ENCODE measurements around the gene TAF4.

DNA sequence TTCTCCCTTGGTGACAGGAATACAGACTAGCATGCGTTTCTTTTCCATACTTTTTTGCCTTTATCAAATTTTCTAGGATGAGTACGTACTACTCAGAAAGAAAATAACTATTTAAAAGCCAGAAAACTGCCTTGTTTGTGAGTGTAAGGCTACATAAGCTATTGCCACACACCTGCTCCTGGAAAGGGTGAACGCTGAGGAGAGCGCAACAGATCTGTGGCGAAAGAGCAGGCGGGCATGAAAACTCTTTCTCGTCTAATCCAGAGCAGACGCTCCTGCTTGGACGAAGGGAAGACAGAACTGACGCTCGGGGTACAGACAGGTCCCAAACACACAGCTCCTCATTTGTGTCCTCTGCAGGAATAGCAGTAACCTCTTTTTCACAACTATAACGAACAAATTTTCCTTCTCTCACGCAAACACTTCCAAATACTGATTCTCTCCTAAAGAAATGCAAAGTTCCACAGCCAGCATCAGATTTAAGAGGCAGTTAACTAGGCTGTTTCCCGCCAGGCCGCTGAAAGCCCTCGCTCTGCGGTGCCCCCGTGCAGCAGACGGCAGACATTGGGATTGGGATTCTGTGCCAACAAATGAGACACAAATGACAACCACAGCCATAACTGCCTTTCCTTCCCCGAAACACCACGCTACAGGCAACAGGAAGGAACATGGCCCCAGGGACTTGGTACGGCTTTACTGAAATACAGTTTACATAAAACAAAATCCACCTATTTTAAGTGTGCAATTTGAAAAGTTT lies 20.0 kb downstream of the TAF4 start:
- TF ChIP-seq, protein P1, sequence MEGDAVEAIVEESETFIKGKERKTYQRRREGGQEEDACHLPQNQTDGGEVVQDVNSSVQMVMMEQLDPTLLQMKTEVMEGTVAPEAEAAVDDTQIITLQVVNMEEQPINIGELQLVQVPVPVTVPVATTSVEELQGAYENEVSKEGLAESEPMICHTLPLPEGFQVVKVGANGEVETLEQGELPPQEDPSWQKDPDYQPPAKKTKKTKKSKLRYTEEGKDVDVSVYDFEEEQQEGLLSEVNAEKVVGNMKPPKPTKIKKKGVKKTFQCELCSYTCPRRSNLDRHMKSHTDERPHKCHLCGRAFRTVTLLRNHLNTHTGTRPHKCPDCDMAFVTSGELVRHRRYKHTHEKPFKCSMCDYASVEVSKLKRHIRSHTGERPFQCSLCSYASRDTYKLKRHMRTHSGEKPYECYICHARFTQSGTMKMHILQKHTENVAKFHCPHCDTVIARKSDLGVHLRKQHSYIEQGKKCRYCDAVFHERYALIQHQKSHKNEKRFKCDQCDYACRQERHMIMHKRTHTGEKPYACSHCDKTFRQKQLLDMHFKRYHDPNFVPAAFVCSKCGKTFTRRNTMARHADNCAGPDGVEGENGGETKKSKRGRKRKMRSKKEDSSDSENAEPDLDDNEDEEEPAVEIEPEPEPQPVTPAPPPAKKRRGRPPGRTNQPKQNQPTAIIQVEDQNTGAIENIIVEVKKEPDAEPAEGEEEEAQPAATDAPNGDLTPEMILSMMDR (IDR thresholded peaks at IDR 0.05 in 4 of 5, conservative IDR thresholded peaks at IDR 0.05 in 1 of 5): no peak
- no peak for TF ChIP-seq POLR2A (IDR thresholded peaks at IDR 0.05)

Data from gastrocnemius medialis (tissue), 4 donors.